OCI-LY1 (cell line): ENCODE results near the gene DCC.

ENCODE experiments used
- EZH2 ChIP-seq: fragments of 200-600 bp; sonication (generic), shearing (Covaris generic); IDR thresholded peaks from 2 replicates; pipeline ENCODE4 v1.8.0; 2017; ENCODE audit warnings: borderline replicate concordance, mixed run types, mild to moderate bottlenecking, antibody characterized with exemption, low read length, moderate library complexity, mixed read lengths
- TF ChIP-seq, protein P1 (sequence below): fragments of 200-600 bp; sonication (generic), shearing (Covaris generic); IDR thresholded peaks from 2 replicates; pipeline ENCODE4 v1.5.1; 2017; ENCODE audit warnings: mild to moderate bottlenecking, antibody characterized with exemption, low read length, moderate library complexity, mixed read lengths

DNA sequence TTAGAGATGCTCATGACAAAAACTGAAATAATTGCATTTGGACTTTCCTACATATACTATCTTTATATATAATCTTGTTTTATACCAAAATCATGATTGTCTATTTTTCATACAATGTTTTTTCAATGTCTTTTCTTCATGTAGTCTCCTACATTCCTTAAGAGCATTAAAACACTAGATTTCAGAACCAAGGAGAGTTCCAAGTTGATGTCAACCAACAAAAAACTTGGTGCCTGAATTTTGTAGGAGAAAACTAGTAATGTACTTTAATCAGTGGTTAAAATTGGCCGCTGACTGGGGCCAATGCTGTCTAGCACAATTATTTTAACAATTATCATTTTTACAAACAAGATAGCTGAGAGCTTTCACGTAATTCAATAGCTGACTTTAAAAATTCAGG is 678.8 kb downstream of the DCC start:
- TF ChIP-seq, protein P1, sequence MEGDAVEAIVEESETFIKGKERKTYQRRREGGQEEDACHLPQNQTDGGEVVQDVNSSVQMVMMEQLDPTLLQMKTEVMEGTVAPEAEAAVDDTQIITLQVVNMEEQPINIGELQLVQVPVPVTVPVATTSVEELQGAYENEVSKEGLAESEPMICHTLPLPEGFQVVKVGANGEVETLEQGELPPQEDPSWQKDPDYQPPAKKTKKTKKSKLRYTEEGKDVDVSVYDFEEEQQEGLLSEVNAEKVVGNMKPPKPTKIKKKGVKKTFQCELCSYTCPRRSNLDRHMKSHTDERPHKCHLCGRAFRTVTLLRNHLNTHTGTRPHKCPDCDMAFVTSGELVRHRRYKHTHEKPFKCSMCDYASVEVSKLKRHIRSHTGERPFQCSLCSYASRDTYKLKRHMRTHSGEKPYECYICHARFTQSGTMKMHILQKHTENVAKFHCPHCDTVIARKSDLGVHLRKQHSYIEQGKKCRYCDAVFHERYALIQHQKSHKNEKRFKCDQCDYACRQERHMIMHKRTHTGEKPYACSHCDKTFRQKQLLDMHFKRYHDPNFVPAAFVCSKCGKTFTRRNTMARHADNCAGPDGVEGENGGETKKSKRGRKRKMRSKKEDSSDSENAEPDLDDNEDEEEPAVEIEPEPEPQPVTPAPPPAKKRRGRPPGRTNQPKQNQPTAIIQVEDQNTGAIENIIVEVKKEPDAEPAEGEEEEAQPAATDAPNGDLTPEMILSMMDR: no peak
- no peak for TF ChIP-seq EZH2
